GM19328 (cell line): ENCODE measurements around the gene FGF8.

Source experiments
- ATAC-seq: cut with Tn5 transposase; IDR thresholded peaks from one replicate; pipeline ENCODE4 v1.9.1; 2021; ENCODE audit warnings: mild to moderate bottlenecking, moderate library complexity; ENCODE audit not compliant: unreplicated experiment

The FGF8 gene

GRCh38 chr10:101744267-101744666, 31.6 kb downstream of the FGF8 start:
- no peak for ATAC-seq

- ATAC-seq, result no peak
Measured at GRCh38 chr10:101741938-101742337, 34.0 kb downstream of the FGF8 start.

GRCh38 chr10:101736666-101737065, 39.2 kb downstream of the FGF8 start:
- ATAC-seq, result no peak

- ATAC-seq, result no peak
Measured at GRCh38 chr10:101732096-101732495, 43.8 kb downstream of the FGF8 start.

- ATAC-seq, result no peak
Measured at GRCh38 chr10:101726115-101726387, 49.9 kb downstream of the FGF8 start.

GRCh38 chr10:101725296-101726114, 50.4 kb downstream of the FGF8 start:
- ATAC-seq, result no peak

- ATAC-seq, result no peak
Measured at GRCh38 chr10:101724446-101724845, 51.5 kb downstream of the FGF8 start.

GRCh38 chr10:101723176-101723575, 52.7 kb downstream of the FGF8 start:
- ATAC-seq, result no peak

- ATAC-seq, result no peak
Measured at GRCh38 chr10:101721806-101722205, 54.1 kb downstream of the FGF8 start.

- no peak for ATAC-seq
Measured at GRCh38 chr10:101720606-101721230, 55.2 kb downstream of the FGF8 start.
